Peyer's patch (tissue), 4 donors: ENCODE measurements around the gene GRID2.

Source experiments
- CTCF ChIP-seq, 6 experiments: fragments of 450-650 bp in 4 of 6; fragments of 200-600 bp in 2 of 6; sonication (generic) in 1 of 6; IDR thresholded peaks; one replicate each; pipeline ENCODE4 v1.5.1; 2017 to 2019; ENCODE audit warnings: antibody characterized with exemption in 6 of 6, mild to moderate bottlenecking in 3 of 6, moderate library complexity in 1 of 6
- POLR2A ChIP-seq, 2 donors: fragments of 450-650 bp; IDR thresholded peaks; one replicate each; pipeline ENCODE4 v1.5.1; 2017; ENCODE audit warnings: antibody characterized with exemption in 2 of 2, mild to moderate bottlenecking in 2 of 2, moderate library complexity in 2 of 2

- TF ChIP-seq POLR2A (IDR thresholded peaks at IDR 0.05): no peak
- TF ChIP-seq CTCF (IDR thresholded peaks at IDR 0.05): no peak
Measured at GRCh38 chr4:92961881-92962280, 658.1 kb downstream of the GRID2 start.
